Measurements from ENCODE around the gene SVEP1.
"Not testable (repeated sequence)": the region's sequence is repeated elsewhere in the genome, so short reads cannot be mapped to it uniquely, and the experiment has no call there.

The SVEP1 gene

GRCh38 chr9:110578575-110579033 is 937 bp downstream of the SVEP1 start:
- no peak for DNase-seq (ENCODE audit: low read depth in 2 of 2)

- no peak for DNase-seq (ENCODE audit: low read depth in 2 of 2)
Measured at GRCh38 chr9:110575945-110576344, 3.6 kb downstream of the SVEP1 start.

- no peak for DNase-seq (ENCODE audit: low read depth in 2 of 2)
Measured at GRCh38 chr9:110575169-110575568, 4.4 kb downstream of the SVEP1 start.

- DNase-seq (ENCODE audit: low read depth in 2 of 2): no peak
Measured at GRCh38 chr9:110573305-110573704, 6.2 kb downstream of the SVEP1 start.

- DNase-seq (ENCODE audit: low read depth in 2 of 2): no peak
Measured at GRCh38 chr9:110571801-110572483, 7.6 kb downstream of the SVEP1 start.

- no peak for DNase-seq (ENCODE audit: low read depth in 2 of 2)
Measured at GRCh38 chr9:110566156-110566555, 13.4 kb downstream of the SVEP1 start.

GRCh38 chr9:110561826-110562225 is 17.7 kb downstream of the SVEP1 start:
- no peak for DNase-seq (ENCODE audit: low read depth in 2 of 2)

GRCh38 chr9:110559869-110560268 is 19.7 kb downstream of the SVEP1 start:
- DNase-seq (ENCODE audit: low read depth in 2 of 2): no peak

- no peak for DNase-seq (ENCODE audit: low read depth in 2 of 2)
Measured at GRCh38 chr9:110555551-110556331, 23.8 kb downstream of the SVEP1 start.

- no peak for DNase-seq (ENCODE audit: low read depth in 2 of 2)
Measured at GRCh38 chr9:110546411-110546871, 33.1 kb downstream of the SVEP1 start.

- no peak for DNase-seq (ENCODE audit: low read depth in 2 of 2)
Measured at GRCh38 chr9:110545705-110546104, 33.8 kb downstream of the SVEP1 start.

- DNase-seq (ENCODE audit: low read depth in 2 of 2): no peak
Measured at GRCh38 chr9:110543631-110544051, 35.9 kb downstream of the SVEP1 start.

- no peak for DNase-seq (ENCODE audit: low read depth in 2 of 2)
Measured at GRCh38 chr9:110541950-110542349, 37.6 kb downstream of the SVEP1 start.

- no peak for DNase-seq (ENCODE audit: low read depth in 2 of 2)
Measured at GRCh38 chr9:110538647-110539041, 40.9 kb downstream of the SVEP1 start.

GRCh38 chr9:110537841-110538646 is 41.5 kb downstream of the SVEP1 start:
- DNase-seq (ENCODE audit: low read depth in 2 of 2): no peak

GRCh38 chr9:110536822-110537221 is 42.7 kb downstream of the SVEP1 start:
- DNase-seq (ENCODE audit: low read depth in 2 of 2): no peak

GRCh38 chr9:110534162-110534561 is 45.4 kb downstream of the SVEP1 start:
- DNase-seq (ENCODE audit: low read depth in 2 of 2): not testable (repeated sequence)

- DNase-seq (ENCODE audit: low read depth in 2 of 2): no peak
Measured at GRCh38 chr9:110532908-110533665, 46.5 kb downstream of the SVEP1 start.

GRCh38 chr9:110531776-110532175 is 47.8 kb downstream of the SVEP1 start:
- no peak for DNase-seq (ENCODE audit: low read depth in 2 of 2)

- DNase-seq (ENCODE audit: low read depth in 2 of 2): not testable (repeated sequence)
Measured at GRCh38 chr9:110531241-110531640, 48.3 kb downstream of the SVEP1 start.

- DNase-seq (ENCODE audit: low read depth in 2 of 2): no peak
Measured at GRCh38 chr9:110528645-110529044, 50.9 kb downstream of the SVEP1 start.
